SK-N-MC (cell line): Measurements from ENCODE around the gene LRRC61.

Source experiments
- FOXP2 ChIP-seq: optimal IDR thresholded peaks from 2 replicates; pipeline ENCODE3; 2011; ENCODE audit warnings: mild to moderate bottlenecking, moderate library complexity; ENCODE audit not compliant: insufficient read depth; ENCODE audit errors: extremely low read length, control extremely low read depth
- POLR2AphosphoS5 ChIP-seq: IDR thresholded peaks from 2 replicates; pipeline ENCODE4 v1.6.1; 2012; ENCODE audit warnings: mild to moderate bottlenecking, low read depth, low read length, borderline replicate concordance

- TF ChIP-seq FOXP2 (no peak), POLR2AphosphoS5 (no peak)
Observed at GRCh38 chr7:150383710-150384397, 60.7 kb downstream of the LRRC61 start.
